Ascending aorta (tissue), 2 donors: ENCODE measurements around the gene NAT14. TPM values are rescaled to one million over a fixed set of nuclear protein-coding genes. Genes with fewer than 3 reads are reported as not detected.

ENCODE experiments used
- DNase-seq, 2 donors: peaks; one replicate each; pipeline ENCODE4 v3.0.0-alpha.2; 2019; ENCODE audit warnings: low spot score in 2 of 2
- H3K27ac ChIP-seq, 2 donors: fragments of 200-600 bp; sonication (generic); one replicate each; pipeline ENCODE4 v1.5.1; 2016 to 2017; ENCODE audit warnings: mild to moderate bottlenecking in 1 of 2
- H3K27me3 ChIP-seq: fragments of 200-600 bp; sonication (generic); one replicate; pipeline ENCODE4 v1.5.1; 2017
- H3K36me3 ChIP-seq, 2 donors: fragments of 200-600 bp; sonication (generic); one replicate each; pipeline ENCODE4 v1.5.1; 2016
- H3K4me1 ChIP-seq, 2 donors: fragments of 200-600 bp; sonication (generic); one replicate each; pipeline ENCODE4 v1.5.1; 2016 to 2017; ENCODE audit warnings: mild to moderate bottlenecking in 1 of 2
- H3K4me3 ChIP-seq, 2 donors: fragments of 200-600 bp; sonication (generic); one replicate each; pipeline ENCODE4 v1.5.1; 2016 to 2017; ENCODE audit warnings: mild to moderate bottlenecking in 1 of 2
- H3K9me3 ChIP-seq, 2 donors: fragments of 200-600 bp; sonication (generic); one replicate each; pipeline ENCODE4 v1.5.1; 2016
- intact Hi-C: fragments of 100-400 bp; cut with DNase I; formaldehyde crosslinking; loops from one replicate; pipeline ENCODE4 v1.15.1; 2023
- total RNA-seq: library from RNA; depleted of rRNA; stranded (reverse); fragments of >200 nt; gene quantifications from one replicate; pipeline ENCODE4 v1.1.0, GENCODE V29; 2016
- TF ChIP-seq, protein P1 (sequence below), 3 experiments: fragments of 200-600 bp in 2 of 3; fragments of 450-650 bp in 1 of 3; sonication (generic) in 2 of 3; IDR thresholded peaks; one replicate each; pipeline ENCODE4 v1.5.1; 2016 to 2019; ENCODE audit warnings: antibody characterized with exemption in 3 of 3, mild to moderate bottlenecking in 1 of 3, moderate library complexity in 1 of 3

Gene NAT14
- total RNA-seq, 1 donor from 2014 or later = 21.6 TPM

GRCh38 chr19:55486043-55486970, 1.3 kb downstream of the NAT14 start:
- Histone ChIP-seq H3K27me3 (no peaks in the 10 kb centered on the region), H3K27ac (peak overlapping the region; percentile 85 to 90), H3K4me3 (peak overlapping the region in 1 of 2 donors; percentile 29), H3K9me3 (no peaks in the 10 kb centered on the region), H3K36me3 (peaks cover 10 to 17% of the 10 kb centered on the region in 2 donors), H3K4me1 (peaks cover 23 to 42% of the 10 kb centered on the region in 2 donors)
- intact Hi-C loops = no loop called here
- DNase-seq = no peak
- TF ChIP-seq, protein P1, sequence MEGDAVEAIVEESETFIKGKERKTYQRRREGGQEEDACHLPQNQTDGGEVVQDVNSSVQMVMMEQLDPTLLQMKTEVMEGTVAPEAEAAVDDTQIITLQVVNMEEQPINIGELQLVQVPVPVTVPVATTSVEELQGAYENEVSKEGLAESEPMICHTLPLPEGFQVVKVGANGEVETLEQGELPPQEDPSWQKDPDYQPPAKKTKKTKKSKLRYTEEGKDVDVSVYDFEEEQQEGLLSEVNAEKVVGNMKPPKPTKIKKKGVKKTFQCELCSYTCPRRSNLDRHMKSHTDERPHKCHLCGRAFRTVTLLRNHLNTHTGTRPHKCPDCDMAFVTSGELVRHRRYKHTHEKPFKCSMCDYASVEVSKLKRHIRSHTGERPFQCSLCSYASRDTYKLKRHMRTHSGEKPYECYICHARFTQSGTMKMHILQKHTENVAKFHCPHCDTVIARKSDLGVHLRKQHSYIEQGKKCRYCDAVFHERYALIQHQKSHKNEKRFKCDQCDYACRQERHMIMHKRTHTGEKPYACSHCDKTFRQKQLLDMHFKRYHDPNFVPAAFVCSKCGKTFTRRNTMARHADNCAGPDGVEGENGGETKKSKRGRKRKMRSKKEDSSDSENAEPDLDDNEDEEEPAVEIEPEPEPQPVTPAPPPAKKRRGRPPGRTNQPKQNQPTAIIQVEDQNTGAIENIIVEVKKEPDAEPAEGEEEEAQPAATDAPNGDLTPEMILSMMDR (IDR thresholded peaks at IDR 0.05) = peak in 1 of 3 experiments; percentile 6

- H3K27ac ChIP-seq = peak overlapping the region; percentile 85 to 90
- peak overlapping the region in 1 of 2 donors; percentile 26 for H3K4me3 ChIP-seq
- H3K36me3 ChIP-seq = peaks cover 10 to 14% of the 10 kb centered on the region in 2 donors
- DNase-seq = peak; percentile 63 to 88
- no peaks in the 10 kb centered on the region for H3K9me3 ChIP-seq
- intact Hi-C loops = loop anchor here (1.0 kb wide), 1 partner anchor 17 kb away; no protein-coding TSS in a partner anchor
- TF ChIP-seq, protein P1 (IDR thresholded peaks at IDR 0.05) = no peak
- H3K27me3 ChIP-seq = no peaks in the 10 kb centered on the region
- H3K4me1 ChIP-seq = peaks cover 23 to 42% of the 10 kb centered on the region in 2 donors
These were observed 2.3 kb downstream of the NAT14 start for GRCh38 chr19:55486971-55487923.

DNA sequence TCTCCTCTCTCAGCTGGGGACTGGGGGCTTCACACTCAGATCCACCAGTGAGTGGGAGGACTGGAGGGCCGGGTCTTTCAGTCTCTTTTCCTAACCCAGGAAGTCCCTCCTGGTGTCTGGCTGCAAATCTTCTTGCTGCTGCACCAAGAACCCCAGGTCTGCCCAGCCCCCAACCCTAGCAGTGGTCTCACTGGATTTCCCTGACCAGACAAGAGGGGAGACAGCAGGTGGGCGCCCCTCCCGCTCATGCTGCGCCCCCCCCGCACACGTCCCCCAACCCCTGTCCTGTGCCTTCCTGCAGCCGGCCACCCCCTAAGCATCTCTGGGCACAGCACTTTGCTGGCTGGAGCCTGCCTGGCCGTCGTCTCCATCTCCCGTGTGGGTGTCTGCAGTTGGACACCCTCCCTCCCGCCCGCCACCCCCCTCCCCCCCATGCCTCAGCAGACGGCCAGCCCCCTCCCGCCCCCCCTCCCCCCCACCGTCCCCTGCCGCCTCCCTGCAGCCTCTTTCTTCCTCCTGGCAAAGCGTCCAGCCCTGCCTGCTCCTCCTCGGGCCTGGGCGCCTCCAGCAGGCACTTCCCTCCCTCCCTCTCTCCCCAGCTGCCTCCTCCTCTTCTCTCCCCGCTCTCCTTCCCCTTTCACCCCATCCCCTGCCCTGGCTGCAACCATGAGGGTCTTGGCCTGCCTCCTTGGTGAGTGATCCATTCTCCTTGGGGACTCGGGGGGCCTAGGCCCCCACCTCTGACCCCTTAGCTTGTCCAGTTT, 3.1 kb downstream of the NAT14 start, which contains the start of gene SSC5D:
Gene SSC5D, plus strand, starts transcription at position 513 of the 764 bp plus-strand sequence. Its CDS starts 154 bp downstream, at position 667.
- DNase-seq = no peak
- Histone ChIP-seq H3K4me3 (peak within 1 kb of the TSS in 1 of 2 donors; percentile 52), H3K27ac (peak within 1 kb of the TSS; percentile 85 to 90), H3K9me3 (no peaks in the 10 kb centered on the region), H3K27me3 (no peaks in the 10 kb centered on the region), H3K4me1 (peaks cover 23 to 42% of the 10 kb centered on the region in 2 donors), H3K36me3 (peaks cover 3 to 7% of the 10 kb centered on the region in 2 donors)
- TF ChIP-seq, protein P1 (IDR thresholded peaks at IDR 0.05) = no peak
- intact Hi-C loops = loop anchor here (1.0 kb wide), 1 partner anchor 16 kb away; no protein-coding TSS in a partner anchor

GRCh38 chr19:55488986-55489710, 4.2 kb downstream of the NAT14 start:
- peak overlapping the region in 1 of 2 donors; percentile 90 for H3K27ac ChIP-seq

More at GRCh38 chr19:55488986-55489710, 4.2 kb downstream of the NAT14 start:
- Histone ChIP-seq H3K27me3 (no peaks in the 10 kb centered on the region), H3K4me1 (peaks cover 21 to 38% of the 10 kb centered on the region in 2 donors), H3K4me3 (no peak overlapping the region), H3K9me3 (no peaks in the 10 kb centered on the region), H3K36me3 (no peaks in the 10 kb centered on the region)
- DNase-seq = no peak
- TF ChIP-seq, protein P1 (IDR thresholded peaks at IDR 0.05) = no peak
- intact Hi-C loops = no loop called here
